H9 (cell line): ENCODE results near the gene LILRA6. TPM values are rescaled to one million over a fixed set of nuclear protein-coding genes. Genes with fewer than 3 reads are reported as not detected.

Source experiments
- DNase-seq: peaks from one replicate; pipeline ENCODE4 v3.0.0-alpha.2; 2017
- H2AFZ ChIP-seq: one replicate; pipeline ENCODE4 v1.6.1; 2013; ENCODE audit warnings: mild to moderate bottlenecking, low read length, control low read depth, moderate library complexity
- H2AK5ac ChIP-seq: 2 replicates; pipeline ENCODE4 v1.6.1; 2013; ENCODE audit warnings: low read length, control low read depth, mixed read lengths; ENCODE audit not compliant: insufficient read length
- H2BK120ac ChIP-seq: one replicate; pipeline ENCODE4 v1.6.1; 2013; ENCODE audit warnings: low read depth, mild to moderate bottlenecking, low read length, control low read depth, inconsistent platforms; ENCODE audit not compliant: poor library complexity, severe bottlenecking
- H2BK12ac ChIP-seq: 2 replicates; pipeline ENCODE4 v1.6.1; 2013; ENCODE audit warnings: low read length, control low read depth, mixed read lengths, low read depth; ENCODE audit not compliant: insufficient read length
- H2BK15ac ChIP-seq: 2 replicates; pipeline ENCODE4 v1.6.1; 2013; ENCODE audit warnings: low read depth, low read length, control low read depth
- H2BK20ac ChIP-seq: one replicate; pipeline ENCODE4 v1.6.1; 2013; ENCODE audit warnings: low read depth, mild to moderate bottlenecking, low read length, control low read depth, inconsistent platforms; ENCODE audit not compliant: poor library complexity, severe bottlenecking
- H2BK5ac ChIP-seq: 2 replicates; pipeline ENCODE4 v1.6.1; 2013; ENCODE audit warnings: low read length, control low read depth, mixed read lengths; ENCODE audit not compliant: insufficient read length
- H3K14ac ChIP-seq: 2 replicates; pipeline ENCODE4 v1.6.1; 2013; ENCODE audit warnings: low read length, control low read depth; ENCODE audit not compliant: insufficient read depth
- H3K18ac ChIP-seq: 2 replicates; pipeline ENCODE4 v1.6.1; 2013; ENCODE audit warnings: low read depth, mild to moderate bottlenecking, mixed read lengths, low read length, control low read depth; ENCODE audit not compliant: insufficient read length
- H3K23ac ChIP-seq: 2 replicates; pipeline ENCODE4 v1.6.1; 2013; ENCODE audit warnings: low read length, control low read depth, mixed read lengths, low read depth; ENCODE audit not compliant: insufficient read length
- H3K23me2 ChIP-seq: 2 replicates; pipeline ENCODE4 v1.6.1; 2013; ENCODE audit warnings: low read depth, mild to moderate bottlenecking, mixed read lengths, low read length, control low read depth; ENCODE audit not compliant: insufficient read length, poor library complexity, severe bottlenecking
- H3K27ac ChIP-seq: 2 replicates; pipeline ENCODE4 v1.5.1; 2013; ENCODE audit warnings: low read length, control low read depth, mixed read lengths, low read depth; ENCODE audit not compliant: insufficient read length
- H3K27me3 ChIP-seq: 2 replicates; pipeline ENCODE4 v1.6.1; 2013; ENCODE audit warnings: low read length, control low read depth, inconsistent platforms; ENCODE audit not compliant: insufficient read depth
- H3K4ac ChIP-seq: 2 replicates; pipeline ENCODE4 v1.6.1; 2013; ENCODE audit warnings: low read depth, mild to moderate bottlenecking, control low read depth, inconsistent platforms, low read length, moderate library complexity
- H3K4me1 ChIP-seq: 2 replicates; pipeline ENCODE4 v1.6.1; 2013; ENCODE audit warnings: low read length, control low read depth, inconsistent platforms; ENCODE audit not compliant: insufficient read depth
- H3K4me2 ChIP-seq: 2 replicates; pipeline ENCODE4 v1.6.1; 2013; ENCODE audit warnings: low read length, control low read depth, mixed read lengths; ENCODE audit not compliant: insufficient read length, insufficient read depth
- H3K56ac ChIP-seq: 2 replicates; pipeline ENCODE4 v1.6.1; 2013; ENCODE audit warnings: low read depth, mild to moderate bottlenecking, mixed read lengths, low read length, control low read depth; ENCODE audit not compliant: insufficient read length
- H3K79me1 ChIP-seq: 2 replicates; pipeline ENCODE4 v1.6.1; 2013; ENCODE audit warnings: low read depth, mild to moderate bottlenecking, moderate library complexity, low read length, control low read depth, inconsistent platforms; ENCODE audit not compliant: insufficient read depth, poor library complexity, severe bottlenecking
- H3K79me2 ChIP-seq: 2 replicates; pipeline ENCODE4 v1.6.1; 2013; ENCODE audit warnings: low read length, control low read depth, inconsistent platforms; ENCODE audit not compliant: insufficient read depth
- H3K9ac ChIP-seq: 2 replicates; pipeline ENCODE4 v1.6.1; 2013; ENCODE audit warnings: low read length, control low read depth, mixed read lengths; ENCODE audit not compliant: insufficient read length; ENCODE audit errors: extremely low read depth
- H3K9me3 ChIP-seq: one replicate; pipeline ENCODE4 v1.6.1; 2013; ENCODE audit warnings: low read depth, low read length, inconsistent platforms; ENCODE audit not compliant: control insufficient read depth
- H3T11ph ChIP-seq: one replicate; pipeline ENCODE4 v1.6.1; 2013; ENCODE audit warnings: mild to moderate bottlenecking, low read length, control low read depth, inconsistent platforms
- H4K20me1 ChIP-seq: one replicate; pipeline ENCODE4 v1.6.1; 2013; ENCODE audit not compliant: control insufficient read depth, insufficient read length, insufficient read depth
- H4K5ac ChIP-seq: 2 replicates; pipeline ENCODE4 v1.6.1; 2013; ENCODE audit warnings: low read depth, mild to moderate bottlenecking, mixed read lengths, low read length, control low read depth; ENCODE audit not compliant: insufficient read length
- H4K8ac ChIP-seq: replicated peaks from 2 replicates; pipeline ENCODE4 v1.6.1; 2013; ENCODE audit warnings: low read length, control low read depth, mixed read lengths, low read depth; ENCODE audit not compliant: insufficient read length
- H4K91ac ChIP-seq: 2 replicates; pipeline ENCODE4 v1.6.1; 2013; ENCODE audit warnings: low read depth, mild to moderate bottlenecking, moderate library complexity, mixed read lengths, low read length, control low read depth; ENCODE audit not compliant: insufficient read length
- H3K27ac Mint-ChIP-seq, 3 experiments: 2 replicates in 2 of 3; 3 replicates in 1 of 3; pipeline ENCODE4 v1.8.0; 2020 to 2021; ENCODE audit warnings: mixed read lengths in 3 of 3, mild to moderate bottlenecking in 1 of 3, moderate library complexity in 1 of 3
- H3K27me3 Mint-ChIP-seq: 2 replicates; pipeline ENCODE4 v1.8.0; 2021; ENCODE audit warnings: low read depth, mild to moderate bottlenecking, moderate library complexity, mixed read lengths
- H3K36me3 Mint-ChIP-seq, 3 experiments: 2 replicates in 2 of 3; 3 replicates in 1 of 3; pipeline ENCODE4 v1.8.0; 2020 to 2021; ENCODE audit warnings: low read depth in 3 of 3, mixed read lengths in 3 of 3; ENCODE audit not compliant: insufficient read depth in 1 of 3
- H3K4me1 Mint-ChIP-seq, 2 experiments: 2 replicates each; pipeline ENCODE4 v1.8.0; 2020; ENCODE audit warnings: mixed read lengths in 2 of 2
- H3K4me3 Mint-ChIP-seq, 2 experiments: 2 replicates in 1 of 2; 3 replicates in 1 of 2; pipeline ENCODE4 v1.8.0; 2020 to 2021; ENCODE audit warnings: mild to moderate bottlenecking in 2 of 2, mixed read lengths in 2 of 2, moderate library complexity in 1 of 2
- H3K9me3 Mint-ChIP-seq, 2 experiments: 2 replicates in 1 of 2; 3 replicates in 1 of 2; pipeline ENCODE4 v1.8.0; 2020; ENCODE audit warnings: mild to moderate bottlenecking in 2 of 2, mixed read lengths in 2 of 2, moderate library complexity in 1 of 2
- CTCF ChIP-seq: fragments of 200-600 bp; sonication (generic); conservative IDR thresholded peaks from 3 replicates; pipeline ENCODE4 v1.8.0; 2021; ENCODE audit warnings: antibody characterized with exemption, mild to moderate bottlenecking
- WGBS: extraction: QIAGEN DNeasy Blood & Tissue Kit; methylation state at CpG from one replicate; pipeline ENCODE4 v1.1.7; 2013; ENCODE audit warnings: missing lambda C conversion rate, low lambda C conversion rate, mixed read lengths; ENCODE audit not compliant: insufficient read length; ENCODE audit errors: extremely low coverage; 5-methylcytosine and 5-hydroxymethylcytosine counted together
- total RNA-seq: library from RNA; stranded (reverse); gene quantifications from 2 replicates; pipeline ENCODE4 v1.2.1, GENCODE V29; 2021

The LILRA6 gene
- total RNA-seq, 1 experiment from 2014 or later: not detected

GRCh38 chr19:54191811-54192453 is 50.7 kb downstream of the LILRA6 start:
- Mint-ChIP-seq H3K4me3 (peak overlapping the region; percentile 87 to 93), H3K4me1 (peaks cover 13 to 28% of the 10 kb centered on the region in 2 experiments), H3K27ac (peak overlapping the region; percentile 55 to 96 (median 72); a peak in 5 of 7 replicates), H3K36me3 (peaks cover 25 to 50% (median 48%) of the 10 kb centered on the region in 3 experiments), H3K27me3 (no peaks in the 10 kb centered on the region), H3K9me3 (no peaks in the 10 kb centered on the region)
- no peak overlapping the region for H3T11ph ChIP-seq
- no peaks in the 10 kb centered on the region for H3K79me1 ChIP-seq
- H4K5ac ChIP-seq: no peak overlapping the region
- no peaks in the 10 kb centered on the region for H3K79me2 ChIP-seq
- no peak overlapping the region for H2AFZ ChIP-seq
- peak overlapping the region; percentile 89 for H3K4me2 ChIP-seq
- peak overlapping the region; percentile 71 for H3K9ac ChIP-seq
- H3K4me1 ChIP-seq: peaks cover 3% of the 10 kb centered on the region; the same call in 1 of the 2 replicates
- H2BK15ac ChIP-seq: no peak overlapping the region
- no peak overlapping the region for H2BK120ac ChIP-seq
- H2BK20ac ChIP-seq: no peak overlapping the region
- H2AK5ac ChIP-seq: no peak overlapping the region
- no peak overlapping the region for H2BK12ac ChIP-seq
- no peak overlapping the region for H3K4ac ChIP-seq
- H3K9me3 ChIP-seq: no peaks in the 10 kb centered on the region
- no peaks in the 10 kb centered on the region for H3K27me3 ChIP-seq
- no peak overlapping the region for H3K56ac ChIP-seq
- H3K27ac ChIP-seq: no peak overlapping the region
- no peak overlapping the region for H3K18ac ChIP-seq
- H2BK5ac ChIP-seq: no peak overlapping the region
- H4K8ac ChIP-seq: no peak overlapping the region
- no peak overlapping the region; the same call in 1 of the 2 replicates for H3K14ac ChIP-seq
- WGBS: no CpG with 5 or more reads among the region's 19 CpGs
- DNase-seq: no peak
- no peak overlapping the region for H4K91ac ChIP-seq
- TF ChIP-seq CTCF: no peak
- peaks cover 3% of the 10 kb centered on the region for H4K20me1 ChIP-seq
- H3K23me2 ChIP-seq: peaks cover 11% of the 10 kb centered on the region
- no peak overlapping the region for H3K23ac ChIP-seq
